Spleen (tissue), 11 donors: Measurements from ENCODE around the gene CTNNA2. TPM values are rescaled to one million over a fixed set of nuclear protein-coding genes. Genes with fewer than 3 reads are reported as not detected.

Experiments
- DNase-seq: peaks from one replicate; pipeline ENCODE4 v3.0.0-alpha.2; 2020
- H3K27ac ChIP-seq, 8 donors: fragments of 200-600 bp; sonication (generic) in 7 of 8; 1 replicate in 4 of 8; 2 replicates in 4 of 8; pipeline versions ENCODE4 v1.5.0 to v1.8.0; 2016 to 2021; ENCODE audit warnings: inconsistent platforms in 4 of 8, mild to moderate bottlenecking in 4 of 8, moderate library complexity in 1 of 8
- H3K27me3 ChIP-seq, 7 donors: fragments of 200-600 bp; sonication (generic) in 6 of 7; replicated peaks in 1 of 7; 1 replicate in 4 of 7; 2 replicates in 3 of 7; pipeline versions ENCODE4 v1.5.0 to v1.8.0; 2016 to 2021; ENCODE audit warnings: inconsistent platforms in 3 of 7, mild to moderate bottlenecking in 1 of 7
- H3K36me3 ChIP-seq, 6 donors: fragments of 200-600 bp; sonication (generic) in 5 of 6; 1 replicate in 4 of 6; 2 replicates in 2 of 6; pipeline versions ENCODE4 v1.5.0 to v1.8.0; 2016 to 2021; ENCODE audit warnings: inconsistent platforms in 2 of 6
- H3K4me1 ChIP-seq, 6 donors: fragments of 200-600 bp; sonication (generic) in 5 of 6; 1 replicate in 3 of 6; 2 replicates in 3 of 6; pipeline versions ENCODE4 v1.5.0 to v1.8.0; 2016 to 2021; ENCODE audit warnings: inconsistent platforms in 3 of 6
- H3K4me3 ChIP-seq, 8 donors: fragments of 200-600 bp; sonication (generic) in 7 of 8; 1 replicate in 4 of 8; 2 replicates in 4 of 8; pipeline versions ENCODE4 v1.5.0 to v1.8.0; 2016 to 2021; ENCODE audit warnings: inconsistent platforms in 4 of 8, mild to moderate bottlenecking in 4 of 8, moderate library complexity in 2 of 8
- H3K9me3 ChIP-seq, 8 donors: fragments of 200-600 bp; sonication (generic) in 7 of 8; 1 replicate in 4 of 8; 2 replicates in 4 of 8; pipeline versions ENCODE4 v1.5.0 to v1.8.0; 2016 to 2021; ENCODE audit warnings: inconsistent platforms in 4 of 8
- CTCF ChIP-seq, 11 experiments: fragments of 200-600 bp in 7 of 11; fragments of 450-650 bp in 4 of 11; sonication (generic) in 4 of 11; IDR thresholded peaks in 8 of 11; conservative IDR thresholded peaks in 3 of 11; 1 replicate in 7 of 11; 2 replicates in 4 of 11; pipeline versions ENCODE4 v1.4.0 to v1.8.0; 2016 to 2021; ENCODE audit warnings: antibody characterized with exemption in 11 of 11, inconsistent platforms in 4 of 11, mild to moderate bottlenecking in 1 of 11
- POLR2A ChIP-seq, 3 donors: fragments of 450-650 bp; IDR thresholded peaks; one replicate each; pipeline ENCODE4 v1.5.1; 2017; ENCODE audit warnings: antibody characterized with exemption in 3 of 3, mild to moderate bottlenecking in 1 of 3
- POLR2AphosphoS5 ChIP-seq, 3 donors: sonication (generic); formaldehyde crosslinking; IDR thresholded peaks; one replicate each; pipeline ENCODE4 v1.5.1; 2017; ENCODE audit warnings: antibody characterized with exemption in 3 of 3
- WGBS, 5 donors: extraction: QIAGEN DNeasy Blood & Tissue Kit in 3 of 5; methylation state at CpG; one replicate each; pipeline versions ENCODE4 v1.1.5 to v1.1.7; 2013 to 2018; 5-methylcytosine and 5-hydroxymethylcytosine counted together
- intact Hi-C: fragments of 100-400 bp; cut with DNase I; formaldehyde crosslinking; loops from one replicate; pipeline ENCODE4 v1.15.0; 2023; ENCODE audit warnings: low total_unique reads
- polyA plus RNA-seq, 3 donors: library from polyadenylated mRNA; stranded (reverse); fragments of 200-250 nt; gene quantifications; one replicate each; pipeline ENCODE4 v1.2.1, GENCODE V29; 2013
- total RNA-seq, 7 donors: library from RNA; depleted of rRNA in 3 of 7; stranded (reverse); fragments of >200 nt in 3 of 7; fragmentation: NEBNext Ultra II Directional in 4 of 7; extraction: Animal tissue kit (Norgen Biotek cat#: 25700) in 4 of 7; gene quantifications; one replicate each; pipeline versions ENCODE4 v1.1.0 to v1.2.1, GENCODE V29; 2016 to 2021
- donor health status: healthy with polysubstance abuse.
- donor health status: DM: no; HTN: no; CAD: no; lungs with moderate emphysema.
- donor health status: DM: no; HTN: no; CAD: no.
- donor health status: Bipolar disorder and iron deficiency.
- donor health status: healthy.
- donor health status: DM: no; HTN: no; CAD: no.
- donor health status: DM: yes; HTN: yes; CAD: no.

CTNNA2 gene
- total and polyA plus RNA-seq, 10 donors: not detected

- Histone ChIP-seq H3K4me3 (no peak overlapping the region), H3K9me3 (no peaks in the 10 kb centered on the region), H3K36me3 (no peaks in the 10 kb centered on the region), H3K27ac (no peak overlapping the region), H3K4me1 (no peaks in the 10 kb centered on the region), H3K27me3 (no peaks in the 10 kb centered on the region)
- TF ChIP-seq POLR2A (IDR thresholded peaks at IDR 0.05) (no peak), POLR2AphosphoS5 (IDR thresholded peaks at IDR 0.05) (no peak), CTCF (IDR thresholded peaks at IDR 0.05 in 8 of 11, conservative IDR thresholded peaks at IDR 0.05 in 3 of 11) (no peak)
- no peak for DNase-seq
- intact Hi-C loops: no loop called here
- 14 to 31% (median 22%) methylated on average over 3 of the region's 3 CpGs for WGBS, 5 donors
These were observed 729.6 kb downstream of the CTNNA2 start for GRCh38 chr2:80242355-80242910.

GRCh38 chr2:80244905-80245584 lies 732.2 kb downstream of the CTNNA2 start:
- intact Hi-C loops: no loop called here
- no peaks in the 10 kb centered on the region for H3K4me1 ChIP-seq
- no peaks in the 10 kb centered on the region for H3K36me3 ChIP-seq
- H3K27ac ChIP-seq: no peak overlapping the region
- H3K27me3 ChIP-seq: no peaks in the 10 kb centered on the region
- H3K9me3 ChIP-seq: no peaks in the 10 kb centered on the region
- 22 to 42% (median 25%) methylated on average over 8 of the region's 8 CpGs for WGBS, 5 donors
- TF ChIP-seq CTCF (IDR thresholded peaks at IDR 0.05 in 8 of 11, conservative IDR thresholded peaks at IDR 0.05 in 3 of 11): no peak
- no peak for TF ChIP-seq POLR2A (IDR thresholded peaks at IDR 0.05)
- TF ChIP-seq POLR2AphosphoS5 (IDR thresholded peaks at IDR 0.05): no peak
- DNase-seq: no peak
- no peak overlapping the region for H3K4me3 ChIP-seq

- no peaks in the 10 kb centered on the region for H3K4me1 ChIP-seq
- H3K4me3 ChIP-seq: no peak overlapping the region
- intact Hi-C loops: no loop called here
- DNase-seq: no peak
- no peaks in the 10 kb centered on the region for H3K36me3 ChIP-seq
- no peaks in the 10 kb centered on the region for H3K27me3 ChIP-seq
- no peaks in the 10 kb centered on the region for H3K9me3 ChIP-seq
- no peak for TF ChIP-seq POLR2AphosphoS5 (IDR thresholded peaks at IDR 0.05)
- TF ChIP-seq POLR2A (IDR thresholded peaks at IDR 0.05): no peak
- TF ChIP-seq CTCF (IDR thresholded peaks at IDR 0.05 in 8 of 11, conservative IDR thresholded peaks at IDR 0.05 in 3 of 11): no peak
- WGBS, 5 donors: 93 to 98% (median 97%) methylated on average over 1 of the region's 1 CpG
- H3K27ac ChIP-seq: no peak overlapping the region
These were observed 733.7 kb downstream of the CTNNA2 start for GRCh38 chr2:80246534-80246933.

GRCh38 chr2:80247339-80247738 lies 734.5 kb downstream of the CTNNA2 start:
- no peaks in the 10 kb centered on the region for H3K27me3 ChIP-seq
- TF ChIP-seq POLR2AphosphoS5 (IDR thresholded peaks at IDR 0.05): no peak
- no peak for TF ChIP-seq POLR2A (IDR thresholded peaks at IDR 0.05)
- no peak for TF ChIP-seq CTCF (IDR thresholded peaks at IDR 0.05 in 8 of 11, conservative IDR thresholded peaks at IDR 0.05 in 3 of 11)
- no peak for DNase-seq

More at GRCh38 chr2:80247339-80247738, 734.5 kb downstream of the CTNNA2 start:
- 85 to 94% (median 88%) methylated on average over 3 of the region's 3 CpGs for WGBS, 5 donors
- intact Hi-C loops: no loop called here
- H3K4me3 ChIP-seq: no peak overlapping the region
- no peak overlapping the region for H3K27ac ChIP-seq
- H3K9me3 ChIP-seq: no peaks in the 10 kb centered on the region
- H3K4me1 ChIP-seq: no peaks in the 10 kb centered on the region
- no peaks in the 10 kb centered on the region for H3K36me3 ChIP-seq
